T-helper 1 cell (primary cell): Measurements from ENCODE around the gene AKT3.
"Not testable (repeated sequence)": the region's sequence is repeated elsewhere in the genome, so short reads cannot be mapped to it uniquely, and the experiment has no call there.

Source experiments
- DNase-seq, 5 donors: peaks; one replicate each; pipeline ENCODE4 v3.0.0-alpha.2; 2012 to 2020
- total RNA-seq, 4 donors: gene quantifications; one replicate each; lab custom pipeline; 2026; lab: John Stamatoyannopoulos, UW

Gene AKT3
- 116 to 202 (median 138) reads per million in 4 donors for total RNA-seq

DNA sequence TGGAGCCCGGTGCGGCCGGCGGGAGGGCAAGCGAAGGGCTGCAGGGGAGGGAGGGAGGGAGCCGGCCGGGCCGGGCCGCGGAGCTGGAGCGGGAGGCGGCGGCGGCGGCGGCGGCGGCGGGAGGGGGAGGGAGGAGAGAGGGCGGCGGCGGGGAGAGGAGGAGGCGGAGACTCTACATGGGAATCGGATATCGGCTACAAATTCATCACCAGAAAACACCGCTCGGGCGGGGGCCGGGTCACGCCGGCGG is at the start of gene AKT3:
Gene AKT3 (minus strand): TSS at position 42 of the 250 bp plus-strand sequence. CDS start 7,073 bp downstream, outside the sequence.
- peak in 2 of 5 donors; percentile 75 to 79 for DNase-seq

DNA sequence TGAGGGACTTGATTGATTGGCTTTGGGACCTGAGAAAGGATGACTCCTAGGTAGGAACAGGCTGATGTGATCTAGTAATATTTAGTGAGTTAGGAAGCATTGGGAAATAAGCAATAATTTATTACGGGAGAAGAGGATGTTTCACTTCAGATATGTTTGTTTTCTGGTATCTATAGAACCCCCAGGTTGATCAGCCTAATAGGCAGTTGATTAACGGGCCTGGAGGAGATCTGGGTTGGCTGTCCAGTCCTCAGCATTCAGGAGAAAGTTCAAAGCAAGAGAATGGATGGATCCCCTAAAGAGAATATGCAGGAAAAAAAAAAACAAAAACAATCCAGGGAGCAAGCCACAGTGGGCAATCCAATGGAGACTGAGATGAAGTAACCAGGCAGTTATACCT is 48.2 kb upstream of the AKT3 start:
- no peak for DNase-seq

DNA sequence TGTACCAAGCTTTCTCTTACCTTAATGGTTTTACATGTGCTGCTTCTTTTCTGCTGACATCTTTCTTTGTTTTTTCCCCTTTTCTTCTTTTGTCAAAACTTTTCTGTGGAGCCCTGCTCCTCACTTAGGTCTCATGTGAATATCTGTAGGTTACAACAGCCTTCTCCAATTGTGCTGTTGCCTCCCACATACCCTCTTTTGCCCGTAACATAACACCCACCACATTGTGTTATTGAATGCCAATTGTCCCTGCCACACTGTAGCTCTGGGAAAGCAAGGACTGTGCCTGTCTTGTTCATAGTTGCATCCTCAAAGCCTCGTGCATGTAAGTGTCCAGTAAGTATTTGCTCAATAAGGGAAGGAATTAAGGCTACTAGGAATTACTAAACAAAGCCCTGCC is 46.3 kb upstream of the AKT3 start:
- no peak for DNase-seq

DNA sequence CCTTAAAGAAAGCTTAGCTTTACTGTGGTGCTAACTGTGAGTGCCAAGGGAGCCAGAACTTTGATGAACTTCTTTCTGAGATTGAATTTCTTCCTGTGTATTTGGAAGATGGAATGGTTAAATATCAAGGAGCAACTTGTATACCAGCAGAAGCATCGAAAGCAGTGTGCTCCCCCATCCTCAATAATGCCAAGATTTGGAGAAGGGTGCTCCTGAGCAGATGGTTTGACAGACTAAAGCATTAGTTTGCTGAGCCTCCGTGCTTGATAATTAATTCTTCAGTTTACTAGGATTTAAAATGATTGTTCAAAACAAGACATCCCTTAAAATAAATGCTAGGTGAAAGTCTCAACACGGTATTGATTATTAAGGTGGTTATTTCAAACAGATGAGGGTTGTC is 42.4 kb upstream of the AKT3 start:
- no peak for DNase-seq

DNA sequence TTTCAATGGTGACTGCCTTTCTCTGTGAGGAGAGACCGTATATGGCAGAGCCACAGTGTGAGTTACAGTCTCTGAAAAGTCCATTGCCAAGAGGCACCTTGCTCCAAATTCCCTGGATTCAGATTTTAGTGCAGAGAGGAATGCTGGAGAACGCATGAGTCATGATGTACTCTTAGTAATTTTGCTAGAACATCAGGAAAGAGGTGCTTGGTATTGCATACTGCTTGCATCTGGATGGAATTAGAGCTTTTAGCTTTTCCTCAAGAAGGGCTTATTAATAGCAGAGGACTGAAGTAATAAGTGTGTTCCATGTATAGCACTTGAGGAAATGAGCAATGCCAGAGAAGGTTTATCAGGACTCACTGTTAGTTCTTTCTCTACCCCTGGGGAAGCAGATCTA is 40.5 kb upstream of the AKT3 start:
- DNase-seq = no peak

DNA sequence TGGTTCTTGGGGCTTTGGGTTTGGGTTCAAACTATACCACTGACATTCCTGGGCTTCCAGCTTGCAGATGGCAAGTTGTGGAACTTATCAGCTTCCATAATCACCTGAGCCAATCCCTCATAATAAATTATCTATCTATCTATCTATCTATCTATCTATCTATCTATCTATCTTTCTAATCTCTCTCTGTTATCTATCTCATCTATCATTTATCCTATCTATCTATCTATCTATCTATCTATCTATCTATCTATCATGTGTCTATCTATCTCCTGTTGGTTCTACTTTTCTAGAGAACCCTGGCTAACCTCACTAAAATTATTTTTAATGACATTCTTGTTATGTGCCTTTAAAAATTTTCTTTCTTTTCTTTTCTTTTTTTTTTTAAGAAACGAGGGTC is 35.8 kb upstream of the AKT3 start:
- DNase-seq = no peak

DNA sequence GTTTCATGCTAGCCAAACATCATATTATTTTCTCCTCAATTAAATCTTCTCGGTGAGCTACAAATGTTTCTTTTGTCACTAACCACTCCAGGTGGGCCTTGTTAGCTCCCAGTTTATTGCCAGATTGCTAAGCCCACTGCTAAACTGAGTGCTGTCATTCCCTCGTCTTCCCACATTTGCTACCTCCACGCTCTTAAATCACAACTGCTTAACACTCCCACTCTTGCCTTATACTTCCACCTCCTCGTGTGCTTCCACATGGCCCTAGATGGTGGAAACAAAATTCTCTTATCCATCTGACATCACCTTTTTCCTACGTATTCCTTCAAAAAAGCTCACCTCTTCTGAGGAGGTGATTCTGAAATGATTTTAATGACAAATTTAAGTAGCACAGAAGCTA is 34.6 kb upstream of the AKT3 start:
- DNase-seq = no peak

DNA sequence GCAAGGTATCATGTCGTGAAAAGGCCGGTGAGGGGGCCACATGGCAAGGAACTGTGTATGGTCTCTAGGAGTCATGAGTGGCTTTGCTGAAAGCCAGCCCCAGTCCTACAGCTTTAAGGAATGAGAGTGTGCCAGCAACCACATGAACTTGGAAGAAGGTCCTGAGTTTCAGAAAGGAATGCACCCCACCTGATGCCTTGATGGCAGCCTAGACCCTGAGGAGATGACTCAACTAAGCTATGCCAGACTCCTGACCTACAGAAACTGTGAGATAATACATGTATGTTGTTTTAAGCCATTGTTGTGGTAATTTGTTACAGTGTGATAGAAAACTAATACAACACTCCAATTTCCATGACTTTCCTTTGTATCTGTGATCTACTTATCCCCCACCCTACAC is 33.5 kb upstream of the AKT3 start:
- no peak for DNase-seq

DNA sequence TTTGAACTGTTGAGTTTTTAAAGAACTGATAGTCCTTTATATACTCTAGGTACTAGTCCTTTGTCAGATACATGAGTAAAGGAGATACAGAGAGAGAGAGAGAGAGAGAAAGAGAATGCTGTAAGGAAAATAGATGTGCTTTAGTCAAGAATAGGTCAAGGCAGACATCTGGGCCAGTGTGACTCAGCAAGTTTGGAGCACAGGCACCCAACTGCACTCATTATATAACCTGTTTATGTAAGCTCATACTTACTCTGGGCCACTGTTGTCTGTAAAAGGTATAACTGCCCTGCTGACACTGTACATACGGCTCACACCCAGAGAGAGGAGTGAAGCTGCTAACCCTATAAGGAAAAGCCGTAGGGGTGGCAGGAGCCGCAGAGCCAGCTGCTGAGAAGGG is 32.2 kb upstream of the AKT3 start:
- DNase-seq = no peak

DNA sequence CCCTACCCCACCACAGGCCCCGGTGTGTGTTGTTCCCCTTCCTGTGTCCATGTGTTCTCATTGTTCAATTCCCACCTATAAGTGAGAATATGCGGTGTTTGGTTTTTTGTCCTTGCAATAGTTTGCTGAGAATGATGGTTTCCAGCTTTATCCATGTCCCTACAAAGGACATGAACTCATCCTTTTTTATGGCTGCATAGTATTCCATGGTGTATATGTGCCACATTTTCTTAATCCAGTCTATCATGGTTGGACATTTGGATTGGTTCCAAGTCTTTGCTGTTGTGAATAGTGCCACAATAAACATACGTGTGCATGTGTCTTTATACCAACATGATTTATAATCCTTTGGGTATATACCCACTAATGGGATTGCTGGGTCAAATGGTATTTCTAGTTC is 27.0 kb upstream of the AKT3 start:
- DNase-seq = not testable (repeated sequence)

DNA sequence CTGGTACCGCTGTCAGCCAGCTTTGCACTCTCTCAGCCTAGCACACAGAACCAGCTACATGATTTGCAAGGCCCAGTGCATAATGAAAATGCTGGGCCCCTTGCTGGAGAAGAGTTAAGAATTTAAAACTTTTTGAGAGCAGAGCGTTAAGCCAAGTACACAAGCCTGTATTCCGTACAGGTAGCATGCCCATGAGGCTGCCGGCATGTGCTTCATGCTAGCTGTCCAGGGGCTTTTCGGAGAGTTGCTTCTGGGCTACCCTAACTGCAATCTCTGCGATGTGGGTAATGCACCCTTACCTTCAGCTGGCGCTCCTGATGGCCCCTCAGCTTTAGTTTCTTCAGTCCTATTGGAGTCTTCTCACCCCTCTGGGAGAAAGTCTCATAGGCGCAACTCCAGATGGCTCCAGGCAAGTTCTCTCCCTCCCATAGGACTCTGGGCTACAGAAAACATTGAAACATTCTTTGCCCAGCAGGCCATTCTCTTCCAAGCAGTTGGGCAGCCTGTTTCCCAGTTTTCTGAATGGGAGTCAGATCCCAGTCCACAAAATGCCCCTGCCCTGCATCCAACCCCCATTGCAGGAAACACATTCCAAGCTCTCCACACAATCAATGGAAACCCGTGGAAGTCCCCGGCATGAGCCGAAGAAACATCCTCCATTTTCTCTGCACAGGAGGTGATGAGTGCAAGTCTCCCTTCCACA is 5.7 kb upstream of the AKT3 start:
- DNase-seq = no peak

DNA sequence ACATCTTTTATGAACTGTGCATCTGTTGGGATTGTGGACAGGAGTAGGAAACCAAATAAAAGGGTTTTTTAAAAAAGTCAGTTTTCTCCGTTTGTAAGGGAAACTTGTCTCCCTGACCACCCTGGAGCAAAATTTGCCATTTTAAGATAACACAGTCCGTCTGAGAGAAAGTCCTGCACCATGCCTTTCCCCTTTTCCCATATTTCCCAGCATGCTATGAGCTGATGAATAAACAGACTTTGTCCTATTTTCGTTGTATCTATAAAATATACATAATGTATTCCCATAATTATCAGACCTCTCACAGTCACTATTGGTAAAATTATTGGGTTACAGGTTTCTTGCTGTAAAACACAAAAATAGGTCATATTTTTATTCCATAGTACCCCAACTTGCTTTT is 1.7 kb upstream of the AKT3 start:
- no peak for DNase-seq

DNA sequence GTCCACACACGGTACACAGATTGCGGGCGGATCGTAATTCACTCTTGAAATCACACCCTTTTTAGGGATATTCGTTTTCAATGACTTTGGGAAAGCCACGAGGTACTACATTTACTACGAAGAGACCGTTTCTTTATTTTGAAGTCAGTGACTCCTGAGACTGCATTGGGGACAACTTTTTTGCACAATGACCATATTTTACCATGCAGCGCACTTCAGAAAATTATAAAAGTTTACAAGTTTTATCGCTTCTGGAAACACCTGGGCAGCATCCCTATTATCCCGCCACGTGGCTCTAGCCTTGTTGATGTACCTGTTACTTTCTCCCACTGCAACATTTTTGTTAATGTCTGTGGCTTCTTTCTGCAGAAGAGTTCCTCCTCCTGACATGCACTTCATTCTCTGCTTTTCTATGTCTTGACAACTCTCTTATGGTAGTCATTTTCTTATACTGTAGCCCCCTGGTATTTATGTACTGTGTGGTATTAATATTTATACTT is 1.3 kb upstream of the AKT3 start:
- no peak for DNase-seq

DNA sequence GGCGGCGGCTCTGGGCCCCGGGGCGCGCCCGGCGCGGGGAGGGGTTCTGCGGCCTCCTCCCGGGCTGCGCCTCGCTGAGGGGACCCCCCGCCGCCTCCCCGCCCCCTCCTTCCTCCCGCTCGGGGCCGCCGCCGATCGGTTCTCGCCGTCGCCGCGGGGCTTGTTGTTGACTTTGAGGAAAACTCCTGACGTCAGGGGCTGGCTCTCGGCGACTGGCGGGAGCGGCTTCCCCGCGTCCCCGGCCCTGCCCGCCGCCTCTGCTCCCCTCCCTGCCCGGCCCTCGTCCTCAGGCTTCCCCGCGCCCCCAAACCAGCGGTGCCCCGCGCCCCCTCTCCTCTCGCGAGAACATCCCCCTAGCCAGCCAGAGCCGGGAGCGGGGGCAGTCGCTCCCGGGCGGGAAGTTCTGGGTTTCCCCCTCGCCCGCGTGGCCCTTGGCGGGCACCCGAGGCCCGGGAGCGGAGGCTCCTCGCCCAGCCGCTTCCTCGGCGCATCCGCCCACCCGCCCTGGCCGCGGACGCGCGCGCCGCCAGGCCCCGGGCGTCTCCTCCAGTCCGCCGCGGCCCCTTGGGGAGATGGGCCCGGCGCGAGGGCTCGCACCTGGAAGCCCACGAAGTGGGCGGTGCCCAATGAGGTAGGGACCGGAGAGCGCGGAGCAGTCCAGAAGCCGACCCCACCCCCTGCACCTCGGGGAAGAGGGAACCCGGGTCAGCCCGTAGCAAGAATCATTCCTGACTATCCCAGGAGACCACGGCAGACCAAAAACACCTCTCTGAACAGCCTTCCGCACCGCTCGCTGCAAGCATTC is 611 bp upstream of the AKT3 start:
- peak in 4 of 5 donors; percentile 66 to 87 (median 82) for DNase-seq

DNA sequence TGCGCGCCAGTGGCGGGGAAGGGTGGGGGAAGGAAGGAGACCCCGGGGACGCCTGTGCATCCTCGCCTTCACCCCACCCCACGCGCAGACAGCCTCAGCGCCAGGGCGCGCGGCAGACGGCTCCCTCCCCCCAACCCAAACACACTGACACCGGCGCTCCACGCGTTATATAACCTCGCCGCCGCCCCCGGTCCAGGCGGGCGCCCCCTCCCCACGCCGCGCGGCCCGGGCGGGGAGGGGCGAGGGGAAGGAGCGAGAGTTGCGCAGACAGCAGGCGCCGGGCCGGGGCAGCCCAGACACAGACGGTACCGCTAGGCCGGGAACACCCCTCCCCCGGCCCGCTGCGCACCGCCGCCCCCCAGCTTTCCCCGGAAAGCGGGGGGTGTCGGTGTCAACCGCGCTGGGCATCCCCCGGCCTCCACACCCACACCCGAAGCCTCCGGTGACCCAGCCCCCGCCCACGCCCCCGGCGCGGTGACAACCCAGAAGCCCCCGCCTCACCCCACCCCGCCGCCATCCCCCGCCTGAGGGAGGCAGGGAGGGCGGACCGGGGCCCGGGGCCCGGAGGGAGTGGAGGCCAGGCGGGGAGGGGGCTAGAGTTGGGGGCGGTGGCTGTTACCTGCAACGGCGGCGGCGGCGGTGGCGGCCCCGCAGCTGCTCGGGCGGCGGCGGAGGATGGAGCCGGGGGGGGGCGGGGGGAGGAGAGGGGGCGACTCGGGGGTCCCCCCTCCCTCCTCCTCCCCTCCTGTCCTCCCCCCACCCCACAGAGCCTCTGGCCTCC is 432 bp downstream of the AKT3 start:
- peak; percentile 27 to 77 (median 68) for DNase-seq

DNA sequence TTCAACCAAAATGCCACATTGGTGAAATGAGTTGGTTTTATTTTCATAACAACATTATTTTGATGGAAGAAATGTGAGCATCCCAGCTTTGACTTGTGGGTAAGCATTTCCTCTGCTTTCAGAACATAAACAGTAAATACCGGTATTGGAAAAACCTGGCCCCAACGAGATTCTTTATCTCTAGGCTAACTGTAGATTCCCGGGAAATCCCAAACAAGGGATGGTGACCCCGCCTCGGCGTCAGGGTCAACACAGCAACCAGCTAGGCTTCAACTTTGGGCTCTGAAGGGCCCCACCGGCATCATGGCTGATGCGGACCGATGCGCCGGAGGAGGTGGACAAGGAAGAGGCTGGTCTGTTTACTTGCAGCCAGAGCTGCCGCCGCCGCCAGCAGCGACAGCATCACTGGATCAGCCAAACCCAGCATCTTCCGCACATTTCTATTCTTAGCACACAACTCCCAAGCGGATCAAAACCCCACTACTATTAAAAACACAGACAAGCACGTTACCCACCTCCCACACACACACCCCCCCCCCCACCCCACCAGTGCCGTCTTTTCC is 1.1 kb downstream of the AKT3 start:
- peak in 4 of 5 donors; percentile 21 to 54 (median 46) for DNase-seq

DNA sequence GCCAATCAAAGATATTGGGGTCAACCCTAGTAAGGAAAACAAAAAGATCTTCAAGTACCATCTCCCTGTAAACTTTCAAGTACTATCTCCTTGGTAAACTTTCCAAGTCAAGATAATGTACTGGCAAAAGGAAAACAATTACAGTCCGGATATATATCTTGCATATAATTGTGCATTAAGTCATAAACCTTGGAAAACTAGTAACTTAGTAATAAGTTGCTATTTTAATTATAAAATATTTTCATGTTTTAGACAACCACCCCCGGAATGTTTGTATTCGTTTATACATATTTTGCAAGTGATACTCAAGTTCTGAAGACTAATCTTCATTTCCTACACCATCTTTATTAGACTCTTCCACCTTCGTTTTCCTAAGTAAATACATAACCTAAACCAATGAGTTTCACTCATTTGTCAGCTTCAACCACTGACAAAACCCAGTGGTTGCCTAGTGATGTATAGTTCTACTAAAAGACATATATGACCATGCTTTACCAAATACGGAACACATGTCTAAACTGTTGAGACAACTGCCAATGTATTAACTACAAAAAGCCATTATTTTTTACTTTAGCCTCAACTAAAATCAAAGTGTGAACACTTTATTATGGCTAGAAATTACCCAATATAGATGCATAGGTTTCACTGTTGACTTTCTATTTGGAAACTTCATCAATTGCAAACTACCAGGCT is 1.7 kb downstream of the AKT3 start:
- no peak for DNase-seq

DNA sequence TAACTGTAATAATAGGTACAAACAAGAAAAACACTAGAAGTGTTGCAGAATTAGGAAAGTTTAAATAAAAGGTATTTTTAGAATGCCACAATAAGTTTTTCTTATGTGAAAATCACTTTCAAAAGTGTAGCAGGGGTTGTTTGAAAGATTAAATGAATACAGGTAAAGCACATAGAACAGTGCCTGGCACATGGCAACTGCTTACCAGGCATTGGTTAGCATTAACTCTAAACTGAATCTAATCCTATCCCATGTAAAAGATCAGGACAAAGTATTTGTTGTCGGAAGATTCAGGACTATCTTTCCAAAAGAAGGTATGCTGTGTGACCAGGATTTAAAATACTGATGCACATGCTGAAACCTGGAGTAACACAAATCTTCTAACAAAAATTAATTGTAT is 3.3 kb downstream of the AKT3 start:
- DNase-seq = no peak

DNA sequence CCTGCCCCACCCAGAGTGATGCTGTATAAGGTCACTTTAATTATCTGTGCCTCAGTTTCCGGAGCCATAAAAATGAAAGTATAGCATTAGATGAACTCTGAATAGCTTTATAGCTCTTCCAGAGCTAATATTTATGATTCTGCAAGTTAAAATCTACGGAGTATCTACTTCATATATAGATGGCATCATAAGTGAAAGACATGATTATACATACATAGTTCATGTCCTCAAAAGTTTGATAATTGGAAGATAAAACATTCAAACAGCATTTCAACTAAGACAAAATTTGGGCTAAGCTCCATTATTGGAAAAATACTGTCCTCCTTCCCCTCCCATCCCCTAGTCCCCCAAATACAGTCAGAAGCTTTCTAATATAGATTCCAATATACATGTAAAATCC is 4.2 kb downstream of the AKT3 start:
- DNase-seq = no peak

DNA sequence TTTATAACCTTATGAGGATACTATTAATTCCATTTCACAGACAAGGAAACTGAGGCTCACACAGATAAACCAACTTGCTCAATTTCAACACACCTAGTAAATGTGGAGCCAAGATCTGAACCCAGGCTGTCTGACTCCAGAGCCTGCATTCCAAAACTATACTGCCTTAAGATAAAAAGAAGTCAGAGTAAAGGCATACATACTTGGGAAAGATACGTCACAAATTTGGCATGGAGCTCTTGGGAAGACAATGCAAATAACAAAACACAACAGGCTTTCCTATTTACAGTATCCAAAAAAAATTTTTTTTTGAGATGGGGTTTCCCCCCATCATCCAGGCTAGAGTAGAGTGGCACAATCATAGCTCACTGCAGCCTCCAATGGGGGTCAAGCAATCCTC is 5.9 kb downstream of the AKT3 start:
- no peak for DNase-seq

DNA sequence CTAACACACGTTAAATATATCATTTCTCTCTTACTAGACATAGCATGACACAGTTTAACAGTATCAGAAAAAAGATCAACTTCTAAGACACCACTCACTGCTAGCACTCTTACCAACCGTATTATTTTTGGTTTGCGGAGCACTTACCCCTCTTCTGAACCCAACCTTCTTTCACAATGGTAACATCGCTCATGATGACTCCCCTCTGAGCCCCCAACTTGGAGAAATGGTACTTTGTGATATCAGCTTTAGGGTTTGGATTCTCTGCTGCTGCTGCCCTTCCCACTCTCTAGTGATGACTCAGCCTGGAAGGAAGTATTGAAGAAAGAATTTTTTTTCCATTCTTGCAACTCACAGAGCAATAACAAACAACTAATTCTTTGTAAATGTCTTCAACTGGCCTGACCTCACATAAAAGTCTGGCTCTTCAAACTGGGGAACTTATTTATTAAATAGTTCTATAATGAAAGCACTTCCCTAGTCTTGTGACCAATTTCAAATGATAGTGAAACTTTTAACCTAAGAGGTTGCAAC is 7.0 kb downstream of the AKT3 start:
- no peak for DNase-seq

DNA sequence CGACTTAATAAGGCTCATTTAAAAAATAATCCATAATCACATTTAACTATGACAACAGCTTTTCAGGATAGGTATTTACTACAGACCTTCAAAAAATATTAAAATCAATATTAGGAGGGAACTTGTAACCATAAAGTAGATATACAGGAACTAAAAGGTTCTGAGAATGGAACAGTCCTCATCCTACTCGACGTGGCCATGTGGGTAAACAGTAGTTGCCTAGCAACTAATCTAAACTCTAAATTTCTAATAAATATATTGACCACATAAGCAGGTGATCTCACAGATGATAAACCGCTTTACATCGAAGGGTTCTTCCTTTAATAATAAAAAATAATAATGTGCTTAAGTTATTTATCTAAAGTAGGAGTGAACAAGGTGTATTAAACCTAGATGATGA is 7.9 kb downstream of the AKT3 start:
- DNase-seq = no peak
